Measurements from ENCODE around the gene FADS2.

Gene FADS2

GRCh38 chr11:61910187-61911127 lies 82.4 kb downstream of the FADS2 start:
- no peak for DNase-seq

- no peak for DNase-seq
Observed at GRCh38 chr11:61911128-61911700, 83.1 kb downstream of the FADS2 start.

- DNase-seq = no peak
Observed at GRCh38 chr11:61911701-61912529, 83.8 kb downstream of the FADS2 start.

GRCh38 chr11:61912530-61912898 lies 84.4 kb downstream of the FADS2 start:
- no peak for DNase-seq

- DNase-seq = no peak
Observed at GRCh38 chr11:61912991-61913698, 85.0 kb downstream of the FADS2 start.

- no peak for DNase-seq
Observed at GRCh38 chr11:61913699-61914395, 85.7 kb downstream of the FADS2 start.

- no peak for DNase-seq
Observed at GRCh38 chr11:61914471-61915171, 86.5 kb downstream of the FADS2 start.

GRCh38 chr11:61916737-61917333 lies 88.7 kb downstream of the FADS2 start:
- no peak for DNase-seq
